Neural cell (in vitro differentiated cells): ENCODE measurements around the gene OSBPL2. TPM values are rescaled to one million over a fixed set of nuclear protein-coding genes. Genes with fewer than 3 reads are reported as not detected.

Experiments used
- H2AFZ ChIP-seq: fragments of 200-600, 300-800 bp; sonication (generic), shearing (Covaris generic); 2 replicates; pipeline ENCODE4 v1.6.0; 2014; ENCODE audit warnings: low read depth, mild to moderate bottlenecking, antibody characterized with exemption, low read length, moderate library complexity
- H3F3A ChIP-seq: fragments of 200-600 bp; shearing (Covaris generic); 2 replicates; pipeline ENCODE4 v1.6.1; 2016; ENCODE audit warnings: mild to moderate bottlenecking, moderate library complexity, mixed read lengths, antibody characterized with exemption, low read length; ENCODE audit not compliant: insufficient read depth, poor library complexity, severe bottlenecking
- H3K27ac ChIP-seq: fragments of 200-600, 300-800 bp; sonication (generic), shearing (Covaris generic); 2 replicates; pipeline ENCODE4 v1.5.1; 2014; ENCODE audit warnings: mild to moderate bottlenecking, low read length, moderate library complexity
- H3K27me3 ChIP-seq: fragments of 300-800, 200-600 bp; sonication (generic), shearing (Covaris generic); 2 replicates; pipeline ENCODE4 v1.6.0; 2014; ENCODE audit warnings: mild to moderate bottlenecking, low read depth, low read length, moderate library complexity; ENCODE audit not compliant: insufficient read depth
- H3K36me3 ChIP-seq: fragments of 300-800, 200-600 bp; sonication (generic), shearing (Covaris generic); 2 replicates; pipeline ENCODE4 v1.5.1; 2014; ENCODE audit warnings: mild to moderate bottlenecking, antibody characterized with exemption, low read length, moderate library complexity; ENCODE audit not compliant: insufficient read depth
- H3K4me2 ChIP-seq: fragments of 300-800, 200-600 bp; sonication (generic), shearing (Covaris generic); 2 replicates; pipeline ENCODE4 v1.6.0; 2014; ENCODE audit warnings: mild to moderate bottlenecking, low read length
- H3K4me3 ChIP-seq: fragments of 300-800, 200-600 bp; sonication (generic), shearing (Covaris generic); 2 replicates; pipeline ENCODE4 v1.5.1; 2014; ENCODE audit warnings: mild to moderate bottlenecking, low read length, moderate library complexity
- H3K79me2 ChIP-seq: fragments of 200-600 bp; shearing (Covaris generic); replicated peaks from 2 replicates; pipeline ENCODE4 v1.6.0; 2014; ENCODE audit warnings: mild to moderate bottlenecking, low read length, moderate library complexity; ENCODE audit not compliant: insufficient read depth
- H3K9ac ChIP-seq: fragments of 300-800, 200-600 bp; sonication (generic), shearing (Covaris generic); 2 replicates; pipeline ENCODE4 v1.6.1; 2016; ENCODE audit warnings: mild to moderate bottlenecking, low read length, mixed read lengths
- H3K9me2 ChIP-seq: fragments of 200-600 bp; shearing (Covaris generic); 2 replicates; pipeline ENCODE4 v1.6.1; 2016; ENCODE audit warnings: mild to moderate bottlenecking, low read length, mixed read lengths; ENCODE audit not compliant: insufficient read depth
- H3K9me3 ChIP-seq: fragments of 200-600, 300-800 bp; sonication (generic), shearing (Covaris generic); 2 replicates; pipeline ENCODE4 v1.6.1; 2016; ENCODE audit warnings: mild to moderate bottlenecking, mixed run types, low read length, moderate library complexity, mixed read lengths
- H4K20me1 ChIP-seq: fragments of 200-600 bp; shearing (Covaris generic); 2 replicates; pipeline ENCODE4 v1.6.1; 2016; ENCODE audit warnings: mild to moderate bottlenecking, mixed run types; ENCODE audit not compliant: insufficient read depth
- CTCF ChIP-seq: fragments of 450-650 bp; IDR thresholded peaks from 2 replicates; pipeline ENCODE4 v1.5.1; 2014; ENCODE audit warnings: antibody characterized with exemption, mild to moderate bottlenecking, moderate library complexity; ENCODE audit not compliant: poor library complexity, severe bottlenecking
- EP300 ChIP-seq: fragments of 450-650 bp; conservative IDR thresholded peaks from 2 replicates; pipeline ENCODE4 v1.6.1; 2014; ENCODE audit warnings: antibody characterized with exemption, mild to moderate bottlenecking, moderate library complexity; ENCODE audit not compliant: poor library complexity, severe bottlenecking
- EZH2 ChIP-seq: fragments of 200-600, 300-800 bp; shearing (Covaris generic), sonication (generic); IDR thresholded peaks from 2 replicates; pipeline ENCODE4 v1.6.1; 2014; ENCODE audit warnings: antibody characterized with exemption, low read length, borderline replicate concordance, mild to moderate bottlenecking; ENCODE audit not compliant: insufficient read depth, poor library complexity, severe bottlenecking
- MXI1 ChIP-seq: fragments of 450-650 bp; conservative IDR thresholded peaks from 2 replicates; pipeline ENCODE4 v1.6.1; 2014; ENCODE audit warnings: antibody characterized with exemption, mild to moderate bottlenecking; ENCODE audit not compliant: poor library complexity, severe bottlenecking
- POLR2AphosphoS5 ChIP-seq: IDR thresholded peaks from 2 replicates; pipeline ENCODE4 v1.6.1; 2012
- RAD21 ChIP-seq: fragments of 450-650 bp; conservative IDR thresholded peaks from 2 replicates; pipeline ENCODE4 v1.6.1; 2014; ENCODE audit warnings: antibody characterized with exemption, mild to moderate bottlenecking, moderate library complexity
- REST ChIP-seq: IDR thresholded peaks from 2 replicates; pipeline ENCODE4 v1.6.1; 2012; ENCODE audit warnings: borderline replicate concordance
- SMC3 ChIP-seq: fragments of 450-650 bp; conservative IDR thresholded peaks from 2 replicates; pipeline ENCODE4 v1.6.1; 2014; ENCODE audit warnings: antibody characterized with exemption, mild to moderate bottlenecking, moderate library complexity; ENCODE audit not compliant: poor library complexity
- TAF1 ChIP-seq: IDR thresholded peaks from 2 replicates; pipeline ENCODE4 v1.6.1; 2012; ENCODE audit warnings: low read depth
- polyA plus RNA-seq: library from polyadenylated mRNA; depleted of rRNA; stranded (reverse); fragments of >200 nt; gene quantifications from 2 replicates; pipeline ENCODE4 v1.2.3, GENCODE V29; 2014

The OSBPL2 gene
- polyA plus RNA-seq, 1 donor from 2014 or later = 41.5 TPM

GRCh38 chr20:62269871-62270270 lies 31.6 kb downstream of the OSBPL2 start:
- no peaks in the 10 kb centered on the region for H3K79me2 ChIP-seq
- H3K4me3 ChIP-seq = no peak overlapping the region
- H3K9ac ChIP-seq = no peak overlapping the region
- H3K27ac ChIP-seq = no peak overlapping the region
- TF ChIP-seq REST (no peak), SMC3 (no peak), EZH2 (no peak), POLR2AphosphoS5 (no peak), TAF1 (no peak), MXI1 (no peak), CTCF (no peak), EP300 (no peak), RAD21 (no peak)
- no peaks in the 10 kb centered on the region for H3K9me2 ChIP-seq
- no peaks in the 10 kb centered on the region for H3K9me3 ChIP-seq
- H4K20me1 ChIP-seq = no peaks in the 10 kb centered on the region
- no peaks in the 10 kb centered on the region for H3F3A ChIP-seq
- no peaks in the 10 kb centered on the region for H3K27me3 ChIP-seq
- no peaks in the 10 kb centered on the region for H3K36me3 ChIP-seq
- H3K4me2 ChIP-seq = no peak overlapping the region
- no peak overlapping the region for H2AFZ ChIP-seq

GRCh38 chr20:62272200-62272599 lies 33.9 kb downstream of the OSBPL2 start:
- Histone ChIP-seq H3F3A (no peaks in the 10 kb centered on the region), H3K9me3 (no peaks in the 10 kb centered on the region), H3K79me2 (no peaks in the 10 kb centered on the region), H3K9me2 (no peaks in the 10 kb centered on the region), H3K4me2 (no peak overlapping the region), H3K9ac (no peak overlapping the region), H3K4me3 (no peak overlapping the region), H2AFZ (no peak overlapping the region), H3K36me3 (no peaks in the 10 kb centered on the region), H4K20me1 (no peaks in the 10 kb centered on the region), H3K27ac (no peak overlapping the region), H3K27me3 (no peaks in the 10 kb centered on the region)
- TF ChIP-seq CTCF (no peak), RAD21 (no peak), POLR2AphosphoS5 (no peak)
